ENCODE measurements around the gene DCST1.

The DCST1 gene

DNA sequence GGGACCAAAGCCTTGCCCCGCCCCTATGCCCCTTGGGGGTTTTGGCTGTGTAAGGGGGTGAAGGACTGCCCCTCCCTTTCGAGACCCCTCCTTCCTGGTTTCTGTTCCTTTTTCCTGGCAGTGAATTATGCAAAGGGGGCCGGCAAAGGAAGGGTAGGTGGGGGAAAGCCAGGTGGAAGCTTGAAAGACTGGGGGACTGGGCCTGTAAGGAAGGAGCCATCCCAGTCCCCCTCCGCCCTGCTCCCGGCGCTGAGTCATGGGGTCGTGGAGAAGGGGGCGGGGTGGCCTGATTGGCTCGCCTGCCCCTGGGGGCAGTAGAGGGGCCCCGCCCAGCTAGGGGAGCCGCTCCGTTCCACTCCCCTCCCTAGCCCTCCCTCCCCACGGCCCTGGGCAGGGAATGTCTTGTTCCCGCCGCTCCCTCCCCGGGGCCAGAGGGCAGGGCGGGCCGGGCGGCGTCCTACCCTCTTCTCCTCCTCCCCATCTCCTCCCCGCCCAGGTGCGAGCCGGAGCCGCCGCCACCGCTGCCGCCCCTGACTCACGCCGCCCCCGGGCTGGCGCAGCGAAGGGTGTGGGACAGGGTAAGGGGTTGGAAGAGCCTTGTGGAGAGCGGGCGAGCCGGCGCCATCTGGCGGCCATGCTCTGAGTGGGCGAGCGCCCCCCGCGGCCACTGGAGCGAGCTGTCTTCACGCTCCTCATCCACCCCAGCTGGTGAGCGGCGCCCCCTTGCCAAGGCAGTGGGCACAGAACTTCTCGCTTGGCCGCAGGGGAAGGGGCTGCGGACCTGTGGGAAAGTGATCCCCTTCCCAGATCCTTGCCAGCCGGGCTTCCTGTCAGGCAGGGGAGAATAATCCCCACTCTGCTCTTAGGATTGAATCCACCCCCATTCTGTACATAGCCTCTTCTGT lies 16.3 kb upstream of the DCST1 start:
- peak overlapping the region; percentile 47 for H3K27ac ChIP-seq (replicated peaks)
- peak overlapping the region; percentile 15 for H3K4me3 ChIP-seq (replicated peaks; ENCODE audit: insufficient read depth, low read length)
- peak; percentile 80 to 86 for DNase-seq (ENCODE audit: low read depth in 1 of 2, low spot score in 1 of 2)
- TF ChIP-seq GABPA (IDR thresholded peaks at IDR 0.05; ENCODE audit: low read depth) (no peak), POLR2AphosphoS5 (IDR thresholded peaks at IDR 0.05; ENCODE audit: low read depth) (peak; percentile 95), SPI1 (IDR thresholded peaks at IDR 0.05; ENCODE audit: borderline replicate concordance, low read depth) (no peak)
- TF ChIP-seq, protein P1, sequence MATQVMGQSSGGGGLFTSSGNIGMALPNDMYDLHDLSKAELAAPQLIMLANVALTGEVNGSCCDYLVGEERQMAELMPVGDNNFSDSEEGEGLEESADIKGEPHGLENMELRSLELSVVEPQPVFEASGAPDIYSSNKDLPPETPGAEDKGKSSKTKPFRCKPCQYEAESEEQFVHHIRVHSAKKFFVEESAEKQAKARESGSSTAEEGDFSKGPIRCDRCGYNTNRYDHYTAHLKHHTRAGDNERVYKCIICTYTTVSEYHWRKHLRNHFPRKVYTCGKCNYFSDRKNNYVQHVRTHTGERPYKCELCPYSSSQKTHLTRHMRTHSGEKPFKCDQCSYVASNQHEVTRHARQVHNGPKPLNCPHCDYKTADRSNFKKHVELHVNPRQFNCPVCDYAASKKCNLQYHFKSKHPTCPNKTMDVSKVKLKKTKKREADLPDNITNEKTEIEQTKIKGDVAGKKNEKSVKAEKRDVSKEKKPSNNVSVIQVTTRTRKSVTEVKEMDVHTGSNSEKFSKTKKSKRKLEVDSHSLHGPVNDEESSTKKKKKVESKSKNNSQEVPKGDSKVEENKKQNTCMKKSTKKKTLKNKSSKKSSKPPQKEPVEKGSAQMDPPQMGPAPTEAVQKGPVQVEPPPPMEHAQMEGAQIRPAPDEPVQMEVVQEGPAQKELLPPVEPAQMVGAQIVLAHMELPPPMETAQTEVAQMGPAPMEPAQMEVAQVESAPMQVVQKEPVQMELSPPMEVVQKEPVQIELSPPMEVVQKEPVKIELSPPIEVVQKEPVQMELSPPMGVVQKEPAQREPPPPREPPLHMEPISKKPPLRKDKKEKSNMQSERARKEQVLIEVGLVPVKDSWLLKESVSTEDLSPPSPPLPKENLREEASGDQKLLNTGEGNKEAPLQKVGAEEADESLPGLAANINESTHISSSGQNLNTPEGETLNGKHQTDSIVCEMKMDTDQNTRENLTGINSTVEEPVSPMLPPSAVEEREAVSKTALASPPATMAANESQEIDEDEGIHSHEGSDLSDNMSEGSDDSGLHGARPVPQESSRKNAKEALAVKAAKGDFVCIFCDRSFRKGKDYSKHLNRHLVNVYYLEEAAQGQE (IDR thresholded peaks at IDR 0.05; ENCODE audit: insufficient replicate concordance, low read depth) = no peak
- TF ChIP-seq, protein P2, sequence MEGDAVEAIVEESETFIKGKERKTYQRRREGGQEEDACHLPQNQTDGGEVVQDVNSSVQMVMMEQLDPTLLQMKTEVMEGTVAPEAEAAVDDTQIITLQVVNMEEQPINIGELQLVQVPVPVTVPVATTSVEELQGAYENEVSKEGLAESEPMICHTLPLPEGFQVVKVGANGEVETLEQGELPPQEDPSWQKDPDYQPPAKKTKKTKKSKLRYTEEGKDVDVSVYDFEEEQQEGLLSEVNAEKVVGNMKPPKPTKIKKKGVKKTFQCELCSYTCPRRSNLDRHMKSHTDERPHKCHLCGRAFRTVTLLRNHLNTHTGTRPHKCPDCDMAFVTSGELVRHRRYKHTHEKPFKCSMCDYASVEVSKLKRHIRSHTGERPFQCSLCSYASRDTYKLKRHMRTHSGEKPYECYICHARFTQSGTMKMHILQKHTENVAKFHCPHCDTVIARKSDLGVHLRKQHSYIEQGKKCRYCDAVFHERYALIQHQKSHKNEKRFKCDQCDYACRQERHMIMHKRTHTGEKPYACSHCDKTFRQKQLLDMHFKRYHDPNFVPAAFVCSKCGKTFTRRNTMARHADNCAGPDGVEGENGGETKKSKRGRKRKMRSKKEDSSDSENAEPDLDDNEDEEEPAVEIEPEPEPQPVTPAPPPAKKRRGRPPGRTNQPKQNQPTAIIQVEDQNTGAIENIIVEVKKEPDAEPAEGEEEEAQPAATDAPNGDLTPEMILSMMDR (IDR thresholded peaks at IDR 0.05; ENCODE audit: insufficient read depth, low read length) = peak; percentile 97
- H3K27me3 ChIP-seq (ENCODE audit: insufficient read depth, poor library complexity, severe bottlenecking) = no peaks in the 10 kb centered on the region

DNA sequence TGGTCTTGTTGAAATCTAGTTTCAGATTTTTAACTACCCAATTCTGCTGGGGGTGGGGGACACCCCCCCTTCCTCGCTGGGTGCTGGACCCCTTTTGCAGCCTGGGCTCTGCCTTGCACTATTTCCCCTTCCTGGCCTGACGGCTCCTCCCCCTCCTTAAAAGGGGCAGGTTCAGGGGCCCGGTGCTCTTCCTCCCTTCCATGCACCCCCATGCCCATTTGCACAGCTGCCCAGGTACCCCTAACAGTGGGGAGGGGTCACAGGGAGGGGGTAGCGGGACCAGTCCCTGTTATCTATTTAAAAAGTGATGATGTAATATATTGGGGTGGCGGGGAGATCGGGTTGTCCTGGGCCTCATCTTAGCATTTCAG lies 15.7 kb upstream of the DCST1 start:
- DNase-seq (ENCODE audit: low read depth in 1 of 2, low spot score in 1 of 2) = peak in 1 of 2 experiments; percentile 55
- Histone ChIP-seq H3K27ac (replicated peaks) (peak overlapping the region; percentile 47; the same call in 1 of the 2 replicates), H3K27me3 (ENCODE audit: insufficient read depth, poor library complexity, severe bottlenecking) (no peaks in the 10 kb centered on the region), H3K4me3 (replicated peaks; ENCODE audit: insufficient read depth, low read length) (no peak overlapping the region)
- TF ChIP-seq, protein P1 (IDR thresholded peaks at IDR 0.05; ENCODE audit: insufficient replicate concordance, low read depth) = no peak
- TF ChIP-seq GABPA (IDR thresholded peaks at IDR 0.05; ENCODE audit: low read depth) (no peak), SPI1 (IDR thresholded peaks at IDR 0.05; ENCODE audit: borderline replicate concordance, low read depth) (no peak), POLR2AphosphoS5 (IDR thresholded peaks at IDR 0.05; ENCODE audit: low read depth) (no peak)
- TF ChIP-seq, protein P2 (IDR thresholded peaks at IDR 0.05; ENCODE audit: insufficient read depth, low read length) = no peak

DNA sequence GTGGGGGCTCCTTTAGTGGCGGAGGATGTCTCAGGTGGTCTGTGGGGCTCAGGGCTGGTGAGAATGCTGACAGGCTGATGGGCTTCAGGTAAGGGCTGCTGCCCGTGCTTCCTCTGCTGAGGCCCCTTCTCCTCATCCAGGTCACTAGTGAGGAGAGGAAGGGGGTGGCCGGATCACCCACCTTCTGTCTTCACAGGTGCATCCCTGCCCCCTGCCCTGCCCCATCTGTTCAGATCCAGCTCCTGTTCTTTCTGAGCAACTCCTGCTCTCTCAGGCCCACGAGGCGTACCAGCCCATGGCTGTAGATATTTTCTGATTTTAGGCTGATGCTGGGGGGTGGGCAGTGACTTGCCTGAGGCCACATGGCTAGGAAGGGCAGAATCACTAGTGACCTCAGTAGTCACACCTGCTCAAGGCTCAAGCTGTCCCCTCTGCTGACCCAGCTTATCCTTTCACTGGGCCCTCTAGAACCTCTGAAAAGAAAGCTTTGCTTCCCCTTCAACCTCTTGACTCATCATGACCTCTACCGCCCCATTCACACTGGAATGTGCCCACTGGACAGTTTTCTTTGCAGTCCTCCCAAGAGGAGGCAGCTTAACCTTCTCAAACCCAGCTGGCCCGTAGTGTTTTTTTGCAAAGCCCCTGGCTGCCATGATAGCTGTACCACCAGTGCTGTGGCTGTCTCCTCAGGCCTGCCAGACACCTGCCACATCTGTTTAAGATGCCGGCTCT lies 14.8 kb upstream of the DCST1 start:
- TF ChIP-seq, protein P2 (IDR thresholded peaks at IDR 0.05; ENCODE audit: insufficient read depth, low read length) = no peak
- TF ChIP-seq GABPA (IDR thresholded peaks at IDR 0.05; ENCODE audit: low read depth) = no peak
- no peak for TF ChIP-seq SPI1 (IDR thresholded peaks at IDR 0.05; ENCODE audit: borderline replicate concordance, low read depth)
- TF ChIP-seq POLR2AphosphoS5 (IDR thresholded peaks at IDR 0.05; ENCODE audit: low read depth) = no peak; the same call in 1 of the 2 replicates
- TF ChIP-seq, protein P1 (IDR thresholded peaks at IDR 0.05; ENCODE audit: insufficient replicate concordance, low read depth) = no peak
- peak in 1 of 2 experiments; percentile 20 for DNase-seq (ENCODE audit: low read depth in 1 of 2, low spot score in 1 of 2)
- H3K27me3 ChIP-seq (ENCODE audit: insufficient read depth, poor library complexity, severe bottlenecking) = no peaks in the 10 kb centered on the region
- H3K4me3 ChIP-seq (replicated peaks; ENCODE audit: insufficient read depth, low read length) = no peak overlapping the region
- H3K27ac ChIP-seq (replicated peaks) = no peak overlapping the region
